ENCODE measurements around the gene SLFN12L.

SLFN12L gene

DNA sequence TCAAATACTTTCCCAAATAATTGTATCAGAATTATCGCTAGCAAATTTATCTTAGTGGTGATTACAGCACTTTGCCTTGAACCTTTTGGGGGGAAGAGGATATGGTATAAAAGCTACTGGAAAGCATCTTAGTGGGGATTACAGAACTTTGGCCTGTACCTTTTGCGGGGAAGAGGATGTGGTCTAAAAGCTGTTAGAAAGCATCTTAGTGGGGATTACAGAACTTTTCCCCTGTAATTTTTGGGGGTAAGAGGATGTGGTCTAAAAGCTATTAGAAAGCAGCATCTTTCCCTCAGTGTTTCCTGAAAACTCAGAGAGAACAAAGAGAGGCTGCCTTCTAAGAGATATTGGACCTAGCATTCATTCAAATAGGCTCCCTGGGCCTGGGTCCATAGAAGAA lies 109.2 kb downstream of the SLFN12L start:
- peak; percentile 7 for DNase-seq

DNA sequence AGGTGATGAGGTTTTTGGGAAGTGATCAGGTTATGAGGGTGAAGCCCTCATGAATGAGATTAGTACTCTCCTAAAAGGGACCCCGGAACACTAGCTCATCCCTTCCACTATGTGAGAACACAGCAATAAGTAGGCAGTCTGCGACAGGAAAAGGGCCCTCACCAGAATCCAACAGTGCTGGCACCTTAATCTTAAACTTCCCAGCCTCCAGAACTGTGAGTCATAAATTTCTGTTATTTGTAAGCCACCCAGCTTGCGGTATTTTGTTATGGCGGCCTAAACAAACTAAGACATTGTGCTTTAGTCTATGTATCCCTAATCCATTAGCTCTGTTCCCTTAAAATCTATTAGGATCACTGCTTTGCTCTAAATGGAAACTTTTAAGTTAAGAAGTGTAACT lies 113.7 kb downstream of the SLFN12L start:
- no peak for DNase-seq
